SK-N-SH treated with all-trans-retinoic acid at 6 μM for 48 hours (cell line): Measurements from ENCODE around the gene UIMC1.

Experiments
- BACH2 ChIP-seq: fragments of 250-450 bp; sonication (Bioruptor Pico); IDR thresholded peaks from 2 replicates; pipeline ENCODE4 v1.9.0; 2021; ENCODE audit warnings: mild to moderate bottlenecking, borderline replicate concordance
- ESRRG ChIP-seq: fragments of 250-450 bp; sonication (Bioruptor Pico); IDR thresholded peaks from 2 replicates; pipeline ENCODE4 v1.6.1; 2021; ENCODE audit warnings: mild to moderate bottlenecking
- OSR1 ChIP-seq: fragments of 250-450 bp; sonication (Bioruptor Pico); IDR thresholded peaks from 2 replicates; pipeline ENCODE4 v1.8.0; 2022; ENCODE audit warnings: moderate library complexity, mild to moderate bottlenecking, inconsistent platforms
- PPARA ChIP-seq: fragments of 250-450 bp; sonication (Bioruptor Pico); IDR thresholded peaks from 2 replicates; pipeline ENCODE4 v1.5.0; 2020; ENCODE audit warnings: mild to moderate bottlenecking, borderline replicate concordance
- RARB ChIP-seq: fragments of 250-450 bp; sonication (Bioruptor Pico); IDR thresholded peaks from 2 replicates; pipeline ENCODE4 v1.8.0; 2021; ENCODE audit warnings: mild to moderate bottlenecking, moderate library complexity
- SNAI2 ChIP-seq: fragments of 250-450 bp; sonication (Bioruptor Pico); IDR thresholded peaks from 2 replicates; pipeline ENCODE4 v1.5.0; 2020; ENCODE audit warnings: mild to moderate bottlenecking, moderate library complexity
- TCF4 ChIP-seq: fragments of 250-450 bp; sonication (Bioruptor Pico); IDR thresholded peaks from 2 replicates; pipeline ENCODE4 v1.8.0; 2021; ENCODE audit warnings: mild to moderate bottlenecking, moderate library complexity, borderline replicate concordance
- TOX ChIP-seq: fragments of 250-450 bp; sonication (Bioruptor Pico); IDR thresholded peaks from 2 replicates; pipeline ENCODE4 v1.8.0; 2021; ENCODE audit warnings: mild to moderate bottlenecking, moderate library complexity, borderline replicate concordance
- ZC3H10 ChIP-seq: fragments of 250-450 bp; sonication (Bioruptor Pico); IDR thresholded peaks from 2 replicates; pipeline ENCODE4 v1.5.1; 2021; ENCODE audit warnings: mild to moderate bottlenecking, moderate library complexity
- ZFP3 ChIP-seq: fragments of 250-450 bp; sonication (Bioruptor Pico); IDR thresholded peaks from 2 replicates; pipeline ENCODE4 v1.5.0; 2020; ENCODE audit warnings: mild to moderate bottlenecking, moderate library complexity
- ZFP30 ChIP-seq: fragments of 450-650 bp; formaldehyde crosslinking; IDR thresholded peaks from 2 replicates; pipeline ENCODE4 v1.5.0; 2022; ENCODE audit warnings: mild to moderate bottlenecking, moderate library complexity
- ZNF70 ChIP-seq: fragments of 450-650 bp; formaldehyde crosslinking; IDR thresholded peaks from 2 replicates; pipeline ENCODE4 v1.5.0; 2020; ENCODE audit warnings: mild to moderate bottlenecking, moderate library complexity

DNA sequence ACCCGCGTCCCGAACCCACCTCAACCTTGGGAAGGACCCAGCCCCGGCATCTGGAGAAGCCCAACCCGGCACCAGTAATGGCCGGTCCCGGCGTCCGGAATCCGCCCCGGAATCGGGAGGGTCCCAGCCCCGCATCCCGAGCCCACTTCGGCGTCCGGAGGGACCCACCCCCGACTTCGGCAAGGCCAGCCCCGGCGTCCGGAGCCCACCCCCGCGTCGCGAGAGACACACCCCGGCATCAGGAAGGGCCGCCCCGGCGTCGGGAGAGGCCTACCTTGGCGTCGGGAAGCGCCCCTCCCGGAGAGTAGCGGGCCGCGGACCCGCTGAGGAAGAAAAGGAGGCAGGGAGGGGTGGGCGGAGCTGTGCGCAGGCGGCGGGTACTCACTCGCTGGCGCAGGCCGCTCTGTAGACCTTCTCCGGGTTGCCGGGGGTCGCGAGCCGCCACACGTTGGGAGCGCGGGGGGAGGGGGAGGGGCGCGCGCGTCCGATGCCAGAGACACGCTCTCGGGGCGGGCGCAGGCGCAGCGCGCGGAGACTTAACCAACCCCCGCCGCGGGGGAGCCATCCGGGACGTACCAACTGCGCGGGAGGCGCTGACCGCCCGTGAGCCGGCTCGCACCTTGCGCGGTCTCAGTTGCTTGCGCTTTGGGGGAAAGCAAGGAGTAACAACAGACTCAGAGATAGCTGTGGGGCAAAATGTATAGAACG, at the start of gene UIMC1:
- TF ChIP-seq ZFP3 (no peak), TOX (CRISPR knock-in tag) (no peak), ZFP30 (CRISPR knock-in tag) (no peak), PPARA (no peak), OSR1 (CRISPR knock-in tag) (no peak), SNAI2 (CRISPR knock-in tag) (no peak), RARB (CRISPR knock-in tag) (no peak), ESRRG (CRISPR knock-in tag) (no peak), ZC3H10 (CRISPR knock-in tag) (no peak), BACH2 (CRISPR knock-in tag) (no peak), ZNF70 (no peak), TCF4 (CRISPR knock-in tag) (no peak)
